Measurements from ENCODE around the gene NCAN.

NCAN gene

DNA sequence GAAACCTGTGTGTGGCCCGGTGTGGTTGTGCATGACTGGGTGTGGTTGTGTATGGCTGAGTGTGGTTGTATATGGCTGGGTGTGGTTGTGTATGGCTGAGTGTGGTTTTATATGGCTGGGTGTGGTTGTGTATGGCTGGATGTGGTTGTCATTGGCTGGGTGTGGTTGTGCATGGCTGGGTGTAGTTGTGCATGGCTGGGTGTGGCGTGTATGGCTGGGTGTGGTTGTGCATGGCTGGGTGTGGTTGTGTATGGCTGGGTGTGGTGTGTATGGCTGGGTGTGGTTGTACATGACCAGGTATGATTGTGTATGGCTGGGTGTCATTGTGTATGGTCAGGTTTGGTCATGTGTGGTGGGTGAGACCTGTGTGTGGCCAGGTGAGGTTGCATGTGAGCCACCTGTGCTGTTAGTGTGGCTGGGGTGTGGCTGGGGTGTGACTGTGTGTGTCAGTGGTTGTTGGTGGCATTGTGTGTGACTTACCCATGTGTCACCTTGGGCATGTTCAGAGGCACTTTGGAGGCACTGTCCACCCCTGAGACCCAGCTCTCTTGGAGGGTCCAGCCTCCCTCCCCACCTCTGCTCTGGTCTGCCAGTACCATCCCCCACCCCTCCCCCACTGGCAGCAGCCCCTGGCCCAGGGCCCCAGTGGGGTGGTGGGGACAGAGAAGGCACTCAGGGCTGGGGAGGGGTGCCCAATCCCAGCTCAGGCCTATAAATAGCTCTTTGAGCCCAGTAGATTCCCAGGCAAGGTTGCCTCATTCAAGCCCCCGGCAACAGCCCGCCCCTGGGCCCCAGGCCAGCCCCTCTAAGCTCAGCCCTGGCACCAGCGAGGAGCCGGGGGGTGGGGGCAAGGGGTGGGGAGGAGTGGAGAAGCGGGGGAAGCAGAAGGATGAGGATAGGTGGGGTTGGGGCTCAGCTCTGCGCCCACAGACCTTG, 3.9 kb upstream of the NCAN start:
- TF ChIP-seq, protein P1, sequence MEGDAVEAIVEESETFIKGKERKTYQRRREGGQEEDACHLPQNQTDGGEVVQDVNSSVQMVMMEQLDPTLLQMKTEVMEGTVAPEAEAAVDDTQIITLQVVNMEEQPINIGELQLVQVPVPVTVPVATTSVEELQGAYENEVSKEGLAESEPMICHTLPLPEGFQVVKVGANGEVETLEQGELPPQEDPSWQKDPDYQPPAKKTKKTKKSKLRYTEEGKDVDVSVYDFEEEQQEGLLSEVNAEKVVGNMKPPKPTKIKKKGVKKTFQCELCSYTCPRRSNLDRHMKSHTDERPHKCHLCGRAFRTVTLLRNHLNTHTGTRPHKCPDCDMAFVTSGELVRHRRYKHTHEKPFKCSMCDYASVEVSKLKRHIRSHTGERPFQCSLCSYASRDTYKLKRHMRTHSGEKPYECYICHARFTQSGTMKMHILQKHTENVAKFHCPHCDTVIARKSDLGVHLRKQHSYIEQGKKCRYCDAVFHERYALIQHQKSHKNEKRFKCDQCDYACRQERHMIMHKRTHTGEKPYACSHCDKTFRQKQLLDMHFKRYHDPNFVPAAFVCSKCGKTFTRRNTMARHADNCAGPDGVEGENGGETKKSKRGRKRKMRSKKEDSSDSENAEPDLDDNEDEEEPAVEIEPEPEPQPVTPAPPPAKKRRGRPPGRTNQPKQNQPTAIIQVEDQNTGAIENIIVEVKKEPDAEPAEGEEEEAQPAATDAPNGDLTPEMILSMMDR (IDR thresholded peaks at IDR 0.05; ENCODE audit: low read length, missing control alignments), result no peak
- no peak for DNase-seq (ENCODE audit: low read depth)
- no peak overlapping the region for H3K4me3 ChIP-seq (replicated peaks; ENCODE audit: low read depth, low read length)

DNA sequence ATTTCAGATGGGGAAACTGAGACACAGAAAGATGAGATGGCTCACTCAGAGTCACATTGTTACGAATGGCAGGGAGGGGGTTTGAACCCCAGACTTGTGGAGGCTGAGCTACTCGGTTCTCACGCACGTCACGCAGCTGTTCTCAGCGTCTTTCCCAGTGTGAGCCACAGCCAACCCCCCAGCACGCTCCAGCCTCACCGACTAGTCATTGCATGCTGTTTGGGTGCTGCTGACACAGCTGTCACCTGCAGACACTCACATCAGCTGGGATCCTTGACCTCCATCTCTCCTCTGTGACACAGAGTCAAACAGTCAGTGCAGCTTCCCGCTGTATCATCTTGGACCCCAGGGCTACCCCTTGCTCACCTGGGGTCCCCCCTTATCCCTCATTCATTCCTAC, 2.4 kb upstream of the NCAN start:
- TF ChIP-seq, protein P1 (IDR thresholded peaks at IDR 0.05; ENCODE audit: low read length, missing control alignments), result no peak
- no peak overlapping the region for H3K4me3 ChIP-seq (replicated peaks; ENCODE audit: low read depth, low read length)
- DNase-seq (ENCODE audit: low read depth), result no peak

- DNase-seq (ENCODE audit: low read depth), result no peak
- TF ChIP-seq, protein P1 (IDR thresholded peaks at IDR 0.05; ENCODE audit: low read length, missing control alignments), result no peak
- H3K4me3 ChIP-seq (replicated peaks; ENCODE audit: low read depth, low read length), result no peak overlapping the region
These were observed 1.2 kb downstream of the NCAN start for GRCh38 chr19:19212916-19213315.

GRCh38 chr19:19213426-19214158, 1.8 kb downstream of the NCAN start:
- TF ChIP-seq, protein P1 (IDR thresholded peaks at IDR 0.05; ENCODE audit: low read length, missing control alignments), result no peak
- H3K4me3 ChIP-seq (replicated peaks; ENCODE audit: low read depth, low read length), result no peak overlapping the region
- no peak for DNase-seq (ENCODE audit: low read depth)

DNA sequence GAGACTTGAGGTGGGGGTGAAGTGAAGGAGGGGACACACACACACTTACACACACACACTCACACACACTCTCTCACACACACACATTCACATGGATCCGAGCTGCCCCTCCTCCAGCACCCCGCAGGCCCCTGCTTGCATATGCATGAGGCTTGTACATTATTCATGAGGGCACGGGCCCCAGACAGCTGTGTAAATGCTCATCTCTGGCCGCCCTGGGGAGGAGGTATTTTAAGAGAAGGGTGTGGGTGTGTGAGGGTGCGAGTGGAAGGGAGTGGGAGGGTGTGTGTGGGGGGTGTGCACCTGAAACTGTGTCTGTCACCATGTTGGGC, 2.4 kb downstream of the NCAN start:
- TF ChIP-seq, protein P1 (IDR thresholded peaks at IDR 0.05; ENCODE audit: low read length, missing control alignments), result no peak
- H3K4me3 ChIP-seq (replicated peaks; ENCODE audit: low read depth, low read length), result no peak overlapping the region

GRCh38 chr19:19214892-19215291, 3.1 kb downstream of the NCAN start:
- no peak overlapping the region for H3K4me3 ChIP-seq (replicated peaks; ENCODE audit: low read depth, low read length)
- TF ChIP-seq, protein P1 (IDR thresholded peaks at IDR 0.05; ENCODE audit: low read length, missing control alignments), result no peak
- peak; percentile 56 for DNase-seq (ENCODE audit: low read depth)

More for the DNA sequence above, 2.4 kb downstream of the NCAN start:
- DNase-seq (ENCODE audit: low read depth), result no peak

Data from fibroblast of pulmonary artery (primary cell).